GM23338 (cell line): ENCODE measurements around the gene VPS45.

Experiments
- CREB1 ChIP-seq: fragments of 250-450 bp; sonication (Bioruptor Pico); IDR thresholded peaks from 2 replicates; pipeline ENCODE4 v1.5.0; 2020; ENCODE audit warnings: low read depth, mild to moderate bottlenecking, moderate library complexity
- CTCF ChIP-seq, 2 experiments: fragments of 200-600 bp in 1 of 2; sonication (generic) in 1 of 2; conservative IDR thresholded peaks; 2 replicates each; pipeline versions ENCODE4 v1.5.1 to v1.6.1; 2016 to 2017; ENCODE audit warnings: antibody characterized with exemption in 2 of 2, low read depth in 2 of 2, mild to moderate bottlenecking in 2 of 2, moderate library complexity in 1 of 2
- ETS1 ChIP-seq: IDR thresholded peaks from 2 replicates; pipeline ENCODE4 v1.6.1; 2016; ENCODE audit warnings: antibody characterized with exemption
- EZH2 ChIP-seq: fragments of 200-600 bp; sonication (generic); IDR thresholded peaks from one replicate; pipeline ENCODE4 v1.8.0; 2017; ENCODE audit warnings: antibody characterized with exemption, mild to moderate bottlenecking, low read depth; ENCODE audit not compliant: unreplicated experiment
- EZH2phosphoT487 ChIP-seq: fragments of 200-600 bp; sonication (generic); IDR thresholded peaks from one replicate; pipeline ENCODE4 v1.8.1; 2018; ENCODE audit warnings: antibody characterized with exemption; ENCODE audit not compliant: unreplicated experiment
- JUNB ChIP-seq: IDR thresholded peaks from one replicate; pipeline ENCODE4 v1.6.1; 2016; ENCODE audit warnings: antibody characterized with exemption; ENCODE audit not compliant: unreplicated experiment
- NANOG ChIP-seq: IDR thresholded peaks from 2 replicates; pipeline ENCODE4 v1.6.1; 2016; ENCODE audit warnings: antibody characterized with exemption, borderline replicate concordance
- POLR2AphosphoS5 ChIP-seq: IDR thresholded peaks from 2 replicates; pipeline ENCODE4 v1.6.1; 2016; ENCODE audit warnings: antibody characterized with exemption, low read depth
- REST ChIP-seq: IDR thresholded peaks from one replicate; pipeline ENCODE4 v1.6.1; 2018; ENCODE audit warnings: antibody characterized with exemption; ENCODE audit not compliant: unreplicated experiment
- STAT1 ChIP-seq: IDR thresholded peaks from one replicate; pipeline ENCODE4 v1.6.1; 2016; ENCODE audit warnings: antibody characterized with exemption; ENCODE audit not compliant: unreplicated experiment
- ZNF331 ChIP-seq: fragments of 250-450 bp; sonication (Bioruptor Pico); IDR thresholded peaks from 2 replicates; pipeline ENCODE4 v1.5.0; 2020; ENCODE audit warnings: low read depth, mild to moderate bottlenecking, moderate library complexity

GRCh38 chr1:150053926-150054325 lies 13.7 kb upstream of the VPS45 start:
- no peak for TF ChIP-seq CTCF (conservative IDR thresholded peaks at IDR 0.05; ENCODE audit: low read depth in 2 of 2)
- no peak for TF ChIP-seq REST
- no peak for TF ChIP-seq EZH2phosphoT487
- no peak for TF ChIP-seq POLR2AphosphoS5
- TF ChIP-seq EZH2: no peak
- no peak for TF ChIP-seq JUNB
- TF ChIP-seq ZNF331 (CRISPR knock-in tag): no peak
- TF ChIP-seq CREB1: no peak
- no peak for TF ChIP-seq STAT1
- no peak for TF ChIP-seq NANOG
- TF ChIP-seq ETS1: no peak
